WERI-Rb-1 (cell line): ENCODE results near the gene LARGE1.
A peak's percentile ranks its signal among the peaks of the same experiment; 100 is the strongest.

Experiments used
- DNase-seq: peaks from one replicate; pipeline ENCODE4 v3.0.0-alpha.2; 2020
- H3K27ac ChIP-seq: fragments of 250-450 bp; sonication (Bioruptor Pico); 2 replicates; pipeline ENCODE4 v1.5.1; 2020; ENCODE audit warnings: mild to moderate bottlenecking, moderate library complexity
- H3K27me3 ChIP-seq: fragments of 250-450 bp; sonication (Bioruptor Pico); 2 replicates; pipeline ENCODE4 v1.5.1; 2021; ENCODE audit warnings: mild to moderate bottlenecking, low read depth, moderate library complexity; ENCODE audit not compliant: insufficient read depth, severe bottlenecking
- H3K36me3 ChIP-seq: fragments of 250-450 bp; sonication (Bioruptor Pico); 2 replicates; pipeline ENCODE4 v1.5.1; 2020; ENCODE audit warnings: mild to moderate bottlenecking, moderate library complexity
- H3K4me3 ChIP-seq: 2 replicates; pipeline ENCODE4 v1.5.1; 2011; ENCODE audit warnings: low read depth, mild to moderate bottlenecking, control low read depth, low read length
- H3K9me3 ChIP-seq: fragments of 250-450 bp; sonication (Bioruptor Pico); 2 replicates; pipeline ENCODE4 v1.5.1; 2021; ENCODE audit warnings: mild to moderate bottlenecking, moderate library complexity; ENCODE audit not compliant: severe bottlenecking
- CTCF ChIP-seq: IDR thresholded peaks from 2 replicates; pipeline ENCODE4 v1.5.1; 2011; ENCODE audit warnings: low read depth, mild to moderate bottlenecking, control low read depth, inconsistent platforms, low read length

Gene LARGE1

GRCh38 chr22:33579448-33580093 is 340.7 kb downstream of the LARGE1 start:
- no peaks in the 10 kb centered on the region for H3K27me3 ChIP-seq
- H3K9me3 ChIP-seq, result no peaks in the 10 kb centered on the region
- H3K4me3 ChIP-seq, result no peak overlapping the region
- peak; percentile 89 for TF ChIP-seq CTCF
- no peak overlapping the region for H3K27ac ChIP-seq
- no peaks in the 10 kb centered on the region for H3K36me3 ChIP-seq
- DNase-seq, result peak; percentile 75

GRCh38 chr22:33578752-33579151 is 341.5 kb downstream of the LARGE1 start:
- H3K9me3 ChIP-seq, result no peaks in the 10 kb centered on the region
- H3K27ac ChIP-seq, result no peak overlapping the region
- no peak for DNase-seq
- H3K4me3 ChIP-seq, result no peak overlapping the region
- no peaks in the 10 kb centered on the region for H3K27me3 ChIP-seq
- H3K36me3 ChIP-seq, result no peaks in the 10 kb centered on the region
- no peak for TF ChIP-seq CTCF

- H3K4me3 ChIP-seq, result no peak overlapping the region
- no peak for DNase-seq
- no peaks in the 10 kb centered on the region for H3K9me3 ChIP-seq
- no peak overlapping the region for H3K27ac ChIP-seq
- no peak for TF ChIP-seq CTCF
- H3K36me3 ChIP-seq, result no peaks in the 10 kb centered on the region
- H3K27me3 ChIP-seq, result no peaks in the 10 kb centered on the region
Measured at GRCh38 chr22:33577862-33578411, 342.3 kb downstream of the LARGE1 start.

- no peak for TF ChIP-seq CTCF
- no peak for DNase-seq
- no peaks in the 10 kb centered on the region for H3K36me3 ChIP-seq
- H3K27me3 ChIP-seq, result no peaks in the 10 kb centered on the region
- no peaks in the 10 kb centered on the region for H3K9me3 ChIP-seq
- H3K27ac ChIP-seq, result no peak overlapping the region
- H3K4me3 ChIP-seq, result no peak overlapping the region
Measured at GRCh38 chr22:33576205-33576604, 344.1 kb downstream of the LARGE1 start.

- Histone ChIP-seq H3K27me3 (no peaks in the 10 kb centered on the region), H3K9me3 (no peaks in the 10 kb centered on the region), H3K36me3 (no peaks in the 10 kb centered on the region), H3K27ac (no peak overlapping the region), H3K4me3 (no peak overlapping the region)
- no peak for DNase-seq
- no peak for TF ChIP-seq CTCF
Measured at GRCh38 chr22:33575771-33576170, 344.5 kb downstream of the LARGE1 start.

- no peak overlapping the region for H3K27ac ChIP-seq
- H3K36me3 ChIP-seq, result no peaks in the 10 kb centered on the region
- H3K9me3 ChIP-seq, result no peaks in the 10 kb centered on the region
- no peaks in the 10 kb centered on the region for H3K27me3 ChIP-seq
- TF ChIP-seq CTCF, result no peak
- H3K4me3 ChIP-seq, result no peak overlapping the region
- no peak for DNase-seq
Measured at GRCh38 chr22:33575041-33575440, 345.2 kb downstream of the LARGE1 start.
